GM10248 (cell line): ENCODE measurements around the gene RPS4Y2.
A peak's percentile ranks its signal among the peaks of the same experiment; 100 is the strongest.

ENCODE experiments used
- CTCF ChIA-PET: fragments of 300-600 bp; sonication (Branson Sonifier 250); formaldehyde crosslinking; extraction: SDS; loops from one replicate; lab custom pipeline; 2021; ENCODE audit warnings: antibody characterized with exemption; lab: Yijun Ruan, JAX
- POLR2A ChIA-PET: fragments of 350-650 bp; sonication (Branson Sonifier 250); formaldehyde crosslinking; extraction: SDS; loops from one replicate; lab custom pipeline; 2020; ENCODE audit warnings: antibody characterized with exemption; lab: Yijun Ruan, JAX
- DNase-seq: peaks from one replicate; pipeline ENCODE4 v3.0.0; 2012; ENCODE audit errors: extremely low spot score
- TF ChIP-seq, protein P1 (sequence below): IDR thresholded peaks from 2 replicates; pipeline ENCODE4 v1.5.1; 2012; ENCODE audit warnings: mild to moderate bottlenecking, low read depth; ENCODE audit errors: extremely low read depth, missing control alignments, control extremely low read depth

The RPS4Y2 gene

DNA sequence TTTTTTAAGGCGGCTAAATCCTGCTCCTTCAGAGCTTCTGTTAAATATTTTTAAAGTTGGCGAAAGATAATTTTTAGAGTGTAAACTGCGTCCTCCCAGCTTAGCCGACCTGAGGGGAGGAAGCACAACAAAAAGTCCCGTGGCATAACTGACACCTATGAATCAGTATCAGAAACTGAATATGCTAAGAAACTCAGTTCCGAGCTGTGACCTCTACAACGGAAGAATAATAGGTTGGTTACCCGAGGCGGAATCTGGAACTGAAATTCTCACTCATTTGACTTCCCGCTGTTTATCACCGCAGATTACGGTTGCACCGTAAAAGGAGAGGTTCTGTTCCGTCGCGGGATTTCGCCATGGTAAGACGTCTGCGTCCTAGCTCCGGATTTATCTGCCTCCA, at the start of gene RPS4Y2:
RPS4Y2 (plus strand) TSS at position 301 of the 400 bp plus-strand sequence; CDS start at position 357, 56 bp downstream.
- POLR2A ChIA-PET, result no interaction called here
- CTCF ChIA-PET, result no interaction called here
- TF ChIP-seq, protein P1, sequence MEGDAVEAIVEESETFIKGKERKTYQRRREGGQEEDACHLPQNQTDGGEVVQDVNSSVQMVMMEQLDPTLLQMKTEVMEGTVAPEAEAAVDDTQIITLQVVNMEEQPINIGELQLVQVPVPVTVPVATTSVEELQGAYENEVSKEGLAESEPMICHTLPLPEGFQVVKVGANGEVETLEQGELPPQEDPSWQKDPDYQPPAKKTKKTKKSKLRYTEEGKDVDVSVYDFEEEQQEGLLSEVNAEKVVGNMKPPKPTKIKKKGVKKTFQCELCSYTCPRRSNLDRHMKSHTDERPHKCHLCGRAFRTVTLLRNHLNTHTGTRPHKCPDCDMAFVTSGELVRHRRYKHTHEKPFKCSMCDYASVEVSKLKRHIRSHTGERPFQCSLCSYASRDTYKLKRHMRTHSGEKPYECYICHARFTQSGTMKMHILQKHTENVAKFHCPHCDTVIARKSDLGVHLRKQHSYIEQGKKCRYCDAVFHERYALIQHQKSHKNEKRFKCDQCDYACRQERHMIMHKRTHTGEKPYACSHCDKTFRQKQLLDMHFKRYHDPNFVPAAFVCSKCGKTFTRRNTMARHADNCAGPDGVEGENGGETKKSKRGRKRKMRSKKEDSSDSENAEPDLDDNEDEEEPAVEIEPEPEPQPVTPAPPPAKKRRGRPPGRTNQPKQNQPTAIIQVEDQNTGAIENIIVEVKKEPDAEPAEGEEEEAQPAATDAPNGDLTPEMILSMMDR, result no peak
- no peak for DNase-seq

DNA sequence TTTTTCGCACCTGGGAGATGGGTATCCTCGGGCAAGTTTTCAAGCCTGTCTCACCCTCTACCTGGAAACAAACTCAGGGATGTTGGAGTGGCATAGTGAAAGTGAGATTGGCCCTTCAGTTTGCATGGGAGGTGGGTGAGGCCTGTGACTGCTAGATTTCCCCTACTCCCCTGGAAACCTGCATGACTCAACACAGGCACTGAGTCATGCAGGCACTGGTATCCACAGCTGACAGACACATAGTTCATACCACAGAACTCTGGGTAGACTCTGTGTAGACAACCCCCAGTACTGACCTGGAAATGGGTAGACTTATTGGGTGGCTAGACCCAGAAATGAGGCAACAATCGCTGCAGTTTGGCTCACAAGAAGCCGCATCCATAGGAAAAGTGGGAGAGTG, 41.5 kb upstream of the RPS4Y2 start:
- ChIA-PET CTCF (no interaction called here), POLR2A (no interaction called here)
- TF ChIP-seq, protein P1, result no peak
- DNase-seq, result no peak

DNA sequence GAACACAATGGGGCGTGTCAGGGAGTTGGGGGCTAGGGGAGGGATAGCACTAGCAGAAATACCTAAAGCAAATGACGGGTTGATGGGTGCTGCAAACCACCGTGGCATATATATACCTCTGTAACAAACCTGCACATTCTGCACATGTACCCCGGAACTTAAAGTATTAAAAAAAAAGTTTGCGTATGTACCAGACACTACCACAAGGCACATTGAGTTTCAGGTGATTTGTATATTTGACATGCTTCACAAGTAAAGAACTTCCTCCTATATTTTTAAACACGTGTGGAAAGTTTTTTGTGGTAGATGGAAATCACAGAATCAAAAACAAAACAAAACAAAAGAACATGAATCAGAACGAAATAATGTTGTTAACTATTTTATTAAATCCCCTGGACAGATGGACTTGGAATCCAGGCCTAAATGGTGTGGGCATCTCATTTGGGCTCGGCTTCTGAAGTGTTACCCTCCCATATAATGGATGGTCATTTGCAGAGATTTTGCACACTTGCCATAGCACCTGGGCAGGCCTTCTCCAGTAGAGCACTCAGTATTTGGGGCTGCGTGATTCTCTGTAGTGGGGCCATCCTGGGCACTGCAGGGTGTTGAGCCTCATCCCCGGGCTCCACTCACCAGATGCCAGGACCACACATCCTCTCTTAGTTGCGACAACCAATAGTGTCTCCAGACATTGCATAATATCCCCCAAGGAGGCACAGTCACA, 29.6 kb upstream of the RPS4Y2 start:
- CTCF ChIA-PET, result interaction anchor here (0.9 kb wide), 1 partner anchor 15 kb away, joined by 3 read pairs; no protein-coding TSS in a partner anchor
- POLR2A ChIA-PET, result no interaction called here
- no peak for DNase-seq
- TF ChIP-seq, protein P1, result no peak

DNA sequence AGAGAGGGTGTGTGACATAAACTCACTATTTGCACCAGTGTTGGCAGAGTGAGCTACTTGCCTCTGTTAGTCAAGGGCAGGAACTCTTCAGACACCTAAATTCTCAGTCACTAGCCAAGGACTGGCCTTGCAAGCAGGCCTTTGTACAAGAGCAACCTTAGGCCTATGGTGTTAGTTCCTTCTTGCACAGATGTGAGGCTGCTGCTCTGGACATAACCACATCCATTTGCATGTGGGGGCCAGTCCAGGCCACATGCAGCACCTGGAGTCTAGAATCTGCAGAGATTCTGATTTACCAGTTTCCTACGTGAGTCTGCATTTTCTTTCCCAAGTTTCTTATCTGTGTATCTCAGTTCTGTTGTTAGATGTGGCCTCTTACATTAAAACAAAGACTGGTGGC, 20.7 kb upstream of the RPS4Y2 start:
- CTCF ChIA-PET, result no interaction called here
- peak; percentile 1 for DNase-seq
- TF ChIP-seq, protein P1, result no peak
- POLR2A ChIA-PET, result no interaction called here

DNA sequence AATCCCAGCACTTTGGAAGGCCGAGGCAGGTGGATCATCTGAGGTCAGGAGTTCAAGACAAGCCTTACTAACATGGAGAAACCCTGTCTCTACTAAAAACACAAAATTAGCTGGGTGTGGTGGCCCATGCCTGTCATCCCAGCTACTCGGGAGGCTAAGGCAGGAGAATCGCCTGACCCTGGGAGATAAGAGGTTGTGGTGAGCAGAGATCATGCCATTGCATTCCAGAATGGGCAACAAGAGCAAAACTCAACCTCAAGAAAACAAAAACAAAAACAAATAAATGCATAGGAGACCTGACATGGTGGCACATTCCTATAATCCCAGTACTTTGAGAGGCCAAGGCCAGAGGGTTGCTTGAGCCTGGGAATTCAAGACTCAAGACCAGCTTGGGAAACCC, 16.1 kb upstream of the RPS4Y2 start:
- DNase-seq, result no peak
- TF ChIP-seq, protein P1, result no peak
- ChIA-PET POLR2A (no interaction called here), CTCF (interaction anchor here (1.2 kb wide), 1 partner anchor 27 kb away, joined by 3 read pairs; no protein-coding TSS in a partner anchor)

DNA sequence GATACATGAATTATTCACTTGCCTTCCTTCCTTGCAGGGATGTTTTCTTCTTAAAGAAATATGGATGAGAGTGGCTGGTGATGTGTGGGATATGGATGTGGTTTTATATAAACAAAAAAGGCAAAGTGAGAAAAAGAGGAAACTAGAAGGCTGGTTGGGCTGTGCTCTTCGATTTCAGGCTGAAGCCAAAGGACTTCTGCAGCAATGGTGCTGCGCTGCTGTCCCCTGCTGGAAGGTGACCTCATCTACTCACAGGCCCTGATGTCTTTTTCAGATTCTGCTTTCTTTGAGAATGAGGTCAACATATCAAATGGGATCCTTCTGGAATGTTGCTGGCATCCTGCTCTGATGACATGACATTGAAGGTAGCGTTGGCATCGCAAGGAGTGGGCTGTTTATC, 15.3 kb upstream of the RPS4Y2 start:
- ChIA-PET POLR2A (no interaction called here), CTCF (interaction anchor here (0.8 to 1.2 kb wide), 3 partner anchors 15 to 181 kb away, joined by 3 read pairs; no protein-coding TSS in a partner anchor)
- TF ChIP-seq, protein P1, result peak; percentile 37
- DNase-seq, result peak; percentile 5

DNA sequence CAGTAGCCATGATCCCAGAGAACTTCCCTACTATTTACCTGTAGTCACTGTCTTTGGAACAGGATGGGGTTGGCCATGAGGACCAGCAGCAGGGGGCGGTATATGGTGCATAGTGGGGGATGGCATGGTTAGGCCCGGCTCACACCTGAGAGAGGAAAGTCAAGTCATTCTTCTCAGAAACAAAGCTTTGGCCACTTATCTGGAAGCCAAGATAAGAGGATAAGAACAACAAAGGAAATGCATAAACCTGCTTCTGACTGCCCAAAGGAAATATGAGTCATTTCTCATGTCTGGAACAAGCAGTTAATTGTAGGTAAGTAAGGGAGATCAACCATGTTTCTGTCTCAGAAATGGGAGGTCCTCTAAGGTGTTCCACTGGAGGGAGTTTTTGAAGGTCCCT, 10.8 kb upstream of the RPS4Y2 start:
- ChIA-PET CTCF (no interaction called here), POLR2A (no interaction called here)
- TF ChIP-seq, protein P1, result peak; percentile 5
- no peak for DNase-seq
